SW480 (cell line): ENCODE results near the gene NADSYN1.

Source experiments
- DNase-seq: peaks from one replicate; pipeline ENCODE4 v3.0.0-alpha.2; 2016; ENCODE audit warnings: low spot score

NADSYN1 gene

GRCh38 chr11:71491531-71491930 lies 38.5 kb downstream of the NADSYN1 start:
- DNase-seq = no peak

- no peak for DNase-seq
Observed at GRCh38 chr11:71491940-71492339, 38.9 kb downstream of the NADSYN1 start.

GRCh38 chr11:71495286-71496230 lies 42.6 kb downstream of the NADSYN1 start:
- no peak for DNase-seq

GRCh38 chr11:71496421-71496820 lies 43.4 kb downstream of the NADSYN1 start:
- no peak for DNase-seq

- DNase-seq = no peak
Observed at GRCh38 chr11:71498091-71498490, 45.1 kb downstream of the NADSYN1 start.

- DNase-seq = no peak
Observed at GRCh38 chr11:71499125-71499524, 46.1 kb downstream of the NADSYN1 start.

- DNase-seq = no peak
Observed at GRCh38 chr11:71499546-71499945, 46.5 kb downstream of the NADSYN1 start.

GRCh38 chr11:71500601-71501021 lies 47.6 kb downstream of the NADSYN1 start:
- DNase-seq = no peak

- DNase-seq = no peak
Observed at GRCh38 chr11:71501071-71501985, 48.3 kb downstream of the NADSYN1 start.

GRCh38 chr11:71502026-71502425 lies 49.0 kb downstream of the NADSYN1 start:
- DNase-seq = no peak

- DNase-seq = no peak
Observed at GRCh38 chr11:71502871-71503435, 50.0 kb downstream of the NADSYN1 start.

GRCh38 chr11:71504531-71504930 lies 51.5 kb downstream of the NADSYN1 start:
- no peak for DNase-seq

GRCh38 chr11:71505001-71505400 lies 52.0 kb downstream of the NADSYN1 start:
- DNase-seq = no peak

- DNase-seq = no peak
Observed at GRCh38 chr11:71505781-71506180, 52.8 kb downstream of the NADSYN1 start.

GRCh38 chr11:71507102-71507501 lies 54.1 kb downstream of the NADSYN1 start:
- no peak for DNase-seq

- no peak for DNase-seq
Observed at GRCh38 chr11:71518506-71519471, 65.8 kb downstream of the NADSYN1 start.

- DNase-seq = no peak
Observed at GRCh38 chr11:71519546-71519945, 66.5 kb downstream of the NADSYN1 start.

- no peak for DNase-seq
Observed at GRCh38 chr11:71525188-71525937, 72.4 kb downstream of the NADSYN1 start.

GRCh38 chr11:71525938-71526495 lies 73.0 kb downstream of the NADSYN1 start:
- DNase-seq = no peak
